NCI-H2107 treated with DMSO at 0.1 percent for 48 hours (cell line): Measurements from ENCODE around the gene ISYNA1.

ENCODE experiments used
- DNase-seq: peaks from one replicate; lab custom pipeline; 2025; ENCODE audit not compliant: unreplicated experiment; lab: John Stamatoyannopoulos, UW

Gene ISYNA1

DNA sequence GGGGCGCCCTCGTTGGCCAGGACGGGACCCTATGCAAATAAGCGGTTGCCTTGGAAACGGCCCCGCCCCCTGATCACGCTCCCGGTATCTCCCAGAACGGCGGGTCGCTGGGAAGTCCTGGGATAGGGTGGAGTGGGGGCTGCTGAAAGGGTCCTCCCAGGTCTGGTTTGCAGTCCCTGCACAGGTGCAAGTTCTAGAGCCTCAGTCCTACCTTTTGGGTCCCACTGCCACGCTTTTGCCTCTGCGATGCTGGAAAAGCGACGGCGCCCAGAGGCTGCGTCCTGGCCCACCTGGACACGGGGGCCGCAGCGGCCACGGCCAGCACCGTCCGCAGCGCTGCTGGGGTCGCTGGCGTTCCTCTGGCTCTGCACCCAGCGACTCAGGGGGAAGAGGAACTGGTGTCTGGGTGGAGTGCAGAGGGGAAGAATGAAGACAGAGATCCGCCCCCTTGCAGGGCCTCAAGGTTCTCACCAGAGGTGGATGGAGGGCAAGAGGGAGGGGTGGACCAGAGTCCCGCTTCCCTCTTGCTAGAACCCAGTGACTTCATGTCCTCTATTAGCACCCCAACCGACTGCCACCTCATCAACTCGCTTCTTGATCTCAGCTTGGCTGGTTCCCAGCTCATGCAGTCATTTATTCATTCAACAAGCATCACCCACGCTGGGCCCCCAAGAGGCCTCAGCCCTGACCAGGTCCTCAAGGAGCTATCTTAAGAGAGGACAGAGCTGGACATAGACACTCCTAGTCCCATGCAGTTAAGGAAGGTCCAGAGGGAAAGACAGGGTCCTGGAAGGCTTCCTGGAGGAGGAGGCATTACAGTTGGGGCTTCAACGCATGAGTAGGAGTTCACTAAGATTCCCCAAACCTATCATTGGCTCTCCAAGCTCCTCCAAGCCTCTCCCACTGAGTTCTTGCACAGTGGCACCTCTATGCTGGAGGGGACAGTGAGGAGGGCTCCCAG lies 40.4 kb downstream of the ISYNA1 start, which contains the start of gene LRRC25:
Gene LRRC25 (minus strand): TSS at position 381 of the 961 bp plus-strand sequence. CDS start 659 bp downstream, outside the sequence.
- DNase-seq = no peak

DNA sequence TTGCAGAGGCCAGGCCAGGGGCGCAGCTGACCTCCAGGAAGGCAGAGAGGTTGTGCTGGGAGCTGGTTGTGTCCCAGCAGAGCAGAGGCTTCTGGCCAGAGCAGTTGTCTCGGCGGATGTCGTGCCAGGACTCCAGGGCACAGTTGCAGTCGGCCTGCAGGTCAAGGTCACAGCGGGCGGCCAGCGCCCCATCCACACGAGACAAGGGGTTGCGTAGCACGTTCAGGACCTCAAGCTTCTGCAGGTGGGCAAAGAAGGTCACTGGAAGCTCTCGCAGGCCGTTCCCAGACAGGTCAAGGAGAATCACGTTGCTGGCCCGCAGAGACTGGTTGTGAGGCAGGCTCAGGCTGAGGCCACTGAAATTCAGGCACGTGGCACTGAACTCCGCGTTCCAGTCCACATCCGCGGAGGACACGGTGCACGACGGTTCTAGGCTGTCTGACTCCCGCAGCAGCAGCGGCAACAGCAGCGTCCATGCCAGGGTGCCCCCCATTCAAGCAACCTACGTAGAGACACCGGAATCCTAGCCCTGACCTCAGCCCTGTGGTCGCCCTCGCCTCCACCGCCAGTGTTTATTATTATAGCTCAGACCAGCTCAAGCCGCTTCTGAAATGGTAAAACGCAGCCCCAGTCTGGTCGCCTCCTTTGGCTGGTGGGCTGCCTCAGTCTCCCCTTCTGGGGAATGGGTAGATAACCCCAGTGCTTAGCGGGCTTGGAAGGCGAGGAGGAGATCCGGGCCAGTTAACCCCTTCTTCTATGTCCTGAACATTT lies 41.3 kb downstream of the ISYNA1 start:
- DNase-seq = no peak

DNA sequence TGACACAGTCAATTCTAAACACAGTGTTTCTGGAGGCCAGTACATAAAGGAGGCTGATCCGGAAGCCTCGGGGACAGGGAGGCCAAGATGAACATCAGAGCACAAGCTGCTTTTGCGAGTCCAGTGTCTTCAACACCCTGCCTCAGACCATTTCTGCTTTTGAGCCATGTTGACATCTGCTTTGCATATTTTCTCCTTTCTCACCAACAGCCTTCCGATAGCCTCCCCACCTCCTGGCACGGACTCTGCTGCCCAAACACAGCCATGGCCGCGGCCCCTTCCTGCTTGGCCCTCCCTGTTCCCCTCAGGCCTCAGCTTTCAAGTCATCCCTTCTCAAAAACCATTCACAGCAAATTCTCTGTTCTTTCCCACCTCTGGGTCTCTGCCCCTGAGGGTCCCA lies 44.1 kb downstream of the ISYNA1 start:
- no peak for DNase-seq

DNA sequence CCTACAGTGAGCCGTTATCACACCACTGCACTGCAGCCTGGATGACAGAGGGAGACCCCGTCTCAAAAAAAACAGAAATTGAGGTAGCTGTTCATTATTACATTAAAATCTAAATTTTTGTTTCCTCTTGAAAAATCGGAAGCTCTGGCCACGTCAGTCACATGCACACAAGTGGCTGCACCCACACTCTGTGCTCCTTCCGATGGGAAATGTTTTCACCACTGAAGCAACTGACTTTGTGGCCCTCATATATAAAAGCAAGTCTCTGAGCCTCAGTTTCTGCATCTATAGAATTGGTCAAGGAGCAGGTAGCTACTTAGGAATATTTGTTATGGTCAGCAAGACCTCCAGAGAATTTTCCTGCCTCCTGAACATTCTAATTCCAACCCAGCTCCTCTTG lies 45.0 kb downstream of the ISYNA1 start:
- no peak for DNase-seq

DNA sequence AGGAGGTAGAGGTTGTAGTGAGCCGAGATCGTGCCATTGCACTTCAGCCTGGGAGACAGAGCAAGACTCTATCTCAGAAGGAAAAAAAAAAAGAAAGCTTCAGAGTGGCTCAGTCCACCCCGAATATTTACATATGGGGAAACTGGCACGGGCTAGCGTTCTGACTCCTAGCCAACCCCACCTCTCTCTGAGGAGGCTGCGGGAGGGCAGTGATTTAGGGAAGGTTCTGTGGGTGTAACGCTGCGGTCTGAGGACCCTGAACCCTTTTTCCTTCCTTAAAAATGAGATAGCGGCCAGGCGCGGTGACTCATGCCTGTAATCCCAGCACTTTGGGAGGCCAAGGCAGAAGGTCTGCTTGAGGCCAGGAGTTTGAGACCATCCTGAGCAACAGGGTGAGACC lies 45.5 kb downstream of the ISYNA1 start:
- DNase-seq = no peak

DNA sequence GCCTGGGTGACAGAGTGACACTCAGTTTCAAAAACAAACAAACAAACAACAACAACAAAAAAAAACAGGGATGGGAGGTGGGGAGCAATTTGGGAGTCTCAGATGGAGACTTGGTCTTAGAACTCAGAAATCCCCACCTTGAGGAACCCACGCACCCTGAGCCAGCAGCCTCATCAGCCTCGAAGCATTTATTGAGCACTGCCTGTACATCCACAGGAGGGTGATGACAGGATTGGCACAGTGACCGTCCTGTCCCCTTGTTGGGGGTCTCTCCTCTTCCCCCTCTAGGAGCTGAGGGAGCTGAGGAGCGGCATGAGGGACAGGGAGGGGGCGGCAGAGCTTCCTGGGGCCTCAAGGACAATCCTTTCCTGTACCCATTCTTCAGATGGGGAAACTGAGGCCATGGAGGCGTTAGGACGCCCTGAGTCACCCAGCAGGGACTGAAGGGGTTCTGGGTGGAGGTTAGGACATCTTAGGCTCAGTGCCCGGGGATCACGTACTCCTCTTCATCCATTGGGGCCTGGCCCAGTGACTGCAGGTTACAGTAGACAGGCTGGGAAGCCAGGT lies 46.3 kb downstream of the ISYNA1 start:
- no peak for DNase-seq

DNA sequence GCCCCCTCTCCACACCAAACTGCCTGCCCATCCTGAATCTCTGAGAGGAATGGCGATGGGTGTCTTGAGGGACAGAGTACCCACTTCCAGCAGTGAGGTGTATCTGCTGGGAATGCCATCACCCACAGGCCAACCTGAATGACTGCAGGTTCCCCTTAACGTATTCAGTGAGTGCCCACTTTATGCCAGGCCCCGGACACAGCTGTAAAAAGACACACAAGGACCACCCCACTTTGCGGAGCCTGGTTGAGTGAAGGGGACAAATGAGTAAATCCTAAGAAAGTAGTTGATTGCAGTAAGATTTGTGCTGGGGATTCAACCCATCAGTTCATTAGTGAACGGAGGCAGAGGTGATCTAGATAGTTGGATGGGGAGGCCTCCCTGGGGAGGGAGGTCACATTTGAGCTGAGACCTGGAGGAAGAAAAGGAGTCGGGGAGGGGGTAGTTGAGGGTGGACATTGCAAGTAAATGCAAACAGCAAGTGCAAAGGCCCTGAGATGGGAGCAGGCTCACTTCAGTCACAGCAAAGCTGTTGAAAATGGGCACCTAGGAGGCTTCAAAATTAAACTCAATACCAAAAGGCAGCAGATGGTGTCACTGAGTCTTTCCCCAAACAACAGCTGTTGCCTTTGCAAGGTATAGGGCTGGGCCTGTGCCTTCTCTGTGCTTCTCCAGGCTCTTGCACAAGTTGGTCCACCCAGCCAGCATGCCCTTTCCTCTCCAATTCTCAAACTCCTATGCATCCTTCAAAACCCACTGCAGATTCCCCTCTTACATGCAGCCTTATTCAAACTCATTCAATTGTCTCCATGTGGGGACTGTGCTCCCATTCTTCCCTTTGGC lies 47.6 kb downstream of the ISYNA1 start:
- no peak for DNase-seq

DNA sequence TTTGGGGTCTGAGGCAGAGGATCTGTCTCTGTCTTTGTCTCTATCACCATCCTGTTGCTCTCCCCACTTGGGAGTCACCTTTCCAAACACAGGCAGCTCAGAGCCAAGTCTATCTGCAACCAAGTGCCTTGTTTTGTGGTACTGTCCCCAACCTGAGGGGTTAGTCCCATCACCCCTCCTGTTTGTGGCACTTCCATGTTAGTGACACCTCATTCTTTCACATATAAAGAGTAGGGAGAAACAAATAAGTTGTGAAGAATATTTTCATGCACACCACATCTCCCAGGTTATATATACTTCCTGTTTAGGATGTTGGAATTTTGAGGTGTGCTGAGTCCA lies 48.2 kb downstream of the ISYNA1 start:
- DNase-seq = no peak

DNA sequence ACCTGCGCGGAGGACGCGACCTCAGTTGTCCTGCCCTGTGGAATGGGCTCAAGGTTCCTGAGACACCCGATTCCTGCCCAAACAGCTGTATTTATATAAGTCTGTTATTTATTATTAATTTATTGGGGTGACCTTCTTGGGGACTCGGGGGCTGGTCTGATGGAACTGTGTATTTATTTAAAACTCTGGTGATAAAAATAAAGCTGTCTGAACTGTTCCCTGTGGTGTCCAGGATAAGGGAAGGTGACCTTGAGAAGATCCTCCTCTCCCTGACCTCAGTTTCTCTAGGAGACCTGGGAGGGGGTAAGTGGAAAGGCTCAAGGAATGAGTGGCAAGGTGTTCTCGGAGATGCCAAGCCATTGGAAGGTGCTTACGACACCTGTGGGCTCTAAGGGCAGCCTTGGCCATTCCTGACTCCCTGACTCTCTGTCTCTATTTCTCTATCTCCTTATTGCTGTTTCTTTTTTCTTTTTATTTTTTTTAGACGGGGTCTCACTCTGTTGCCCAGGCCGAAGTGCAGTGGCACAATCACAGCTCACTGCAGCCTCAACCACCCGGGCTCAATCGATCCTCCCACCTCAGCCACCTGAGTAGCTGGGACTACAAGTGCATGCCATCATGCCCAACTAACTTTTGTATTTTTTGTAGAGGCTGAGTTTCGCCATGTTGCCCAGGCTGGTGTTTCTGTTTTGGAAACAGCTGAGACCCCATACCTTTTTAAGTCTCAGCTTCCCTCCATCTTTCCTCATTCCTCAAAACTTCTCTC lies 48.8 kb downstream of the ISYNA1 start:
- no peak for DNase-seq

DNA sequence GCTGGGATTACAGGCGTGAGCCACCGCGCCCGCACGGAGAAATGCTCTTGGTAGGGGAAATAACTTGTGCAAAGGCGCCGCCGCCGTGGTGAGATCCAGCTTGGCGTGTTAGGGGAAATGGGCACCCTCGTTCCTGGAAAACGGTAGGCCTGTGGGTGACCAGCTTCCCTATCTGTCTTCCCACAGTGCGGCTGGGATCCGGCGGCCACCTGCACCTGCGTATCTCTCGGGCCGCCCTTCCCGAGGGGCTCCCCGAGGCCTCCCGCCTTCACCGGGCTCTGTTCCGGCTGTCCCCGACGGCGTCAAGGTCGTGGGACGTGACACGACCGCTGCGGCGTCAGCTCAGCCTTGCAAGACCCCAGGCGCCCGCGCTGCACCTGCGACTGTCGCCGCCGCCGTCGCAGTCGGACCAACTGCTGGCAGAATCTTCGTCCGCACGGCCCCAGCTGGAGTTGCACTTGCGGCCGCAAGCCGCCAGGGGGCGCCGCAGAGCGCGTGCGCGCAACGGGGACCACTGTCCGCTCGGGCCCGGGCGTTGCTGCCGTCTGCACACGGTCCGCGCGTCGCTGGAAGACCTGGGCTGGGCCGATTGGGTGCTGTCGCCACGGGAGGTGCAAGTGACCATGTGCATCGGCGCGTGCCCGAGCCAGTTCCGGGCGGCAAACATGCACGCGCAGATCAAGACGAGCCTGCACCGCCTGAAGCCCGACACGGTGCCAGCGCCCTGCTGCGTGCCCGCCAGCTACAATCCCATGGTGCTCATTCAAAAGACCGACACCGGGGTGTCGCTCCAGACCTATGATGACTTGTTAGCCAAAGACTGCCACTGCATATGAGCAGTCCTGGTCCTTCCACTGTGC lies 49.6 kb downstream of the ISYNA1 start:
- peak; percentile 83 for DNase-seq

DNA sequence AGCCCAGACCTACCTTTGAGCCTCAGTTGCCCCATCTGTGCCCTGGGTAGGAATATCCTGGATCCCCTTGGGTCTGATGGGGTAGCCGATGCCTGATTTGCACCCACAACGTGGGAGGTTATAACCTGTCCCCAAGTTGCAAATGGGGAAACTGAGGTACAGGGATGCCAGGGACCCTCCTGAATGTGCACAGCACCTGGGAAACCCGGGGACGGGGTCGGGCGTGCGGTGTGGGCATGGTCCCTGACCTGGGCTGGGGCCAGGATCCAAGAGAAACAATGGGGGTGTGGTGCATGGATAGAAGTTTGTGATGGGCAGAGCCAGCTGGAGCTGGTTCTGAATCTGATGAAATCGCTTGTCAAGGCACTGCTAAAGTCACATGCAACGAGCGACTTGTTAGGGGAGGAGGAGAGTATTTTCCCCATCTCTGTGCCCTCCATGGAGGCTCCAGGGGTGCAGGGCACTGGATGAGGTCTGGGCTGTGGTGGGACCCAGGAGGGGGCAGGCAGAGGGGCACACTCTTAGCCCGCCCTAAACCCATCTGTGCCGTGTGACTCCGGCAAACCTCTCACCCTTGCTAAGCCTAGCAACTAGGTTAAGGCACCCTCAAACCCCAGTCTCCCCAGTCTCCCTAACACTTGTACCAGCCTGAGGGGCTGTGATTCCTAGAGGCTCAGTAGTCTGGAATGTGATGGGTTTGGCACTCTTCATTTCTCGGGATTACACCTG lies 51.2 kb downstream of the ISYNA1 start:
- no peak for DNase-seq

DNA sequence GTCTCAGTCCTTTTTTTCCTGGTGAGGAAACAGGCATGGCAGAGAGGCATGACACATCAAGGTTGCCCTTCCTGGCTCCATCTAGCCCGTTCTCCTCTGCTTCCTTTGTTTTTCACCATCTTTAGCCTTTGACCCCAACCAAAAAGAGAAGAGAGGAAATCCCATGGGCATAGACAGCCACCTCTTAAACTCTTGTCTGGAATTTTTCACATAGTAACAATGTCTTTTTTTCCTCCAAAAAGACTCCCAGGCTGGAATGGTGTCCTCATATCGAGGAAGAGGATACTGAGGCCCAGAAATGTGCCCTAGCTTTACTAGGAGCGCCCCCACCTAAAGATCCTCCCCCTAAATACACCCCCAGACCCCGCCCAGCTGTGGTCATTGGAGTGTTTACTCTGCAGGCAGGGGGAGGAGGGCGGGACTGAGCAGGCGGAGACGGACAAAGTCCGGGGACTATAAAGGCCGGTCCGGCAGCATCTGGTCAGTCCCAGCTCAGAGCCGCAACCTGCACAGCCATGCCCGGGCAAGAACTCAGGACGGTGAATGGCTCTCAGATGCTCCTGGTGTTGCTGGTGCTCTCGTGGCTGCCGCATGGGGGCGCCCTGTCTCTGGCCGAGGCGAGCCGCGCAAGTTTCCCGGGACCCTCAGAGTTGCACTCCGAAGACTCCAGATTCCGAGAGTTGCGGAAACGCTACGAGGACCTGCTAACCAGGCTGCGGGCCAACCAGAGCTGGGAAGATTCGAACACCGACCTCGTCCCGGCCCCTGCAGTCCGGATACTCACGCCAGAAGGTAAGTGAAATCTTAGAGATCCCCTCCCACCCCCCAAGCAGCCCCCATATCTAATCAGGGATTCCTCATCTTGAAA lies 52.0 kb downstream of the ISYNA1 start, which contains the start of gene GDF15:
Gene GDF15 (plus strand): TSS at position 484 of the 868 bp plus-strand sequence. CDS start 32 bp downstream, at position 516.
- DNase-seq = no peak

DNA sequence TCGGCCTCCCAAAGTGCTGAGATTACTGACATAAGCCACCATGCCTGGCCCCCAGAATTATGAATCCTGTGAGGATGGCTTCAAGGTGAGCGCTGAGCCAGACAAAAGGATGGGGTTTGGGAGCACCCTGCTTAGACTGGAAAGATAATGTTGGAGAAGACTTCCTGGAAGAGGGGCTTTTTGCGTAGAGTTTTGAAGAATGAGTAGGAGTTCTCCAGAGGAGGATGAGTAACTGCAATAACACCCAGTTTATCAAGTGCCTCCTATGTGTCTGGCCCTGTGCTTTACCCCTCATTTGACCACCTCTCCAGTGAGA lies 52.6 kb downstream of the ISYNA1 start:
- DNase-seq = no peak

DNA sequence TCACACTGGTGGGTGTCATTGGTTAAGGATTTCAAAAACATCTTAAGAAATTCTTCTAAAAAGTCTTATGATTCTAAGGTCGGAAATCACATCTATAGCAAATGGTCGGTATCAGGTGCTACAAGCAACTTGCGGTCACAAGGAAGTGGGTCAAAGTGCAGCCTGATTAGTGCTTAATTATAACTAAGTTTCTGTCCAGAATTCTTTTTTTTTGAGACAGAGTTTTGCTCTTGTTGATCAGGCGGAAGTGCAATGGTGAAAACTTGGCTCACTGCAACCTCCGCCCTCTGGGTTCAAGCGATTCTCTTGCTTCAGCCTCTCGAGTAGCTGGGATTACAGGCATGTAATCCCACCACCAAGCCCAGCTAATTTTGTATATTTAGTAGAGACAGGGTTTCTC lies 53.2 kb downstream of the ISYNA1 start:
- no peak for DNase-seq
